B cell (primary cell): ENCODE measurements around the gene TFPT. TPM values are rescaled to one million over a fixed set of nuclear protein-coding genes. Genes with fewer than 3 reads are reported as not detected.

Source experiments
- ATAC-seq: fragments of 200-7000 bp; cut with Tn5 transposase; one replicate; pipeline ENCODE4 v1.10.0; 2021; ENCODE audit warnings: low read depth, mild to moderate bottlenecking, moderate number of reproducible peaks, moderate library complexity
- CTCF ChIA-PET: fragments of 350-600 bp; sonication (Branson Sonifier 250); formaldehyde crosslinking; loops from one replicate; lab custom pipeline; 2021; ENCODE audit warnings: antibody characterized with exemption, inconsistent platforms; lab: Charles Lee
- POLR2A ChIA-PET: fragments of 350-600 bp; sonication (Branson Sonifier 250); formaldehyde crosslinking; loops from one replicate; lab custom pipeline; 2021; ENCODE audit warnings: antibody characterized with exemption; lab: Charles Lee
- DNase-seq: peaks from one replicate; pipeline ENCODE4 v3.0.0; 2013
- H2AFZ ChIP-seq: 2 replicates; pipeline ENCODE4 v1.6.1; 2012; ENCODE audit warnings: mild to moderate bottlenecking, low read depth, low read length; ENCODE audit not compliant: insufficient read depth, poor library complexity, severe bottlenecking
- H3K27ac ChIP-seq, 2 donors: 1 replicate in 1 of 2; 2 replicates in 1 of 2; pipeline ENCODE4 v1.5.1; 2012 to 2013; ENCODE audit warnings: low read length in 2 of 2, mild to moderate bottlenecking in 2 of 2, moderate library complexity in 1 of 2
- H3K27me3 ChIP-seq, 4 experiments: fragments of 200-600 bp in 1 of 4; sonication (generic) in 1 of 4; replicated peaks in 1 of 4; 1 replicate in 2 of 4; 2 replicates in 2 of 4; pipeline versions ENCODE4 v1.6.1 to v1.7.0; 2013 to 2016; ENCODE audit warnings: low read length in 3 of 4, mild to moderate bottlenecking in 2 of 4, mixed read lengths in 1 of 4, moderate library complexity in 1 of 4; ENCODE audit not compliant: insufficient read depth in 4 of 4, control insufficient read depth in 3 of 4; ENCODE audit errors: control extremely low read depth in 1 of 4
- H3K36me3 ChIP-seq, 2 experiments: replicated peaks in 1 of 2; 1 replicate in 1 of 2; 2 replicates in 1 of 2; pipeline versions ENCODE4 v1.6.1 to v1.7.1; 2013; ENCODE audit warnings: low read length in 1 of 2; ENCODE audit not compliant: insufficient read depth in 2 of 2, control insufficient read depth in 1 of 2; ENCODE audit errors: control extremely low read depth in 1 of 2, extremely low read depth in 1 of 2
- H3K4me1 ChIP-seq, 2 donors: fragments of 200-600 bp in 1 of 2; sonication (generic) in 1 of 2; 1 replicate in 1 of 2; 2 replicates in 1 of 2; pipeline versions ENCODE4 v1.5.1 to v1.6.1; 2013 to 2017; ENCODE audit warnings: low read length in 2 of 2; ENCODE audit not compliant: control insufficient read depth in 2 of 2, insufficient read depth in 2 of 2
- H3K4me2 ChIP-seq: replicated peaks from 2 replicates; pipeline ENCODE3; 2012; ENCODE audit warnings: mild to moderate bottlenecking, low read depth, low read length; ENCODE audit not compliant: poor library complexity, severe bottlenecking
- H3K4me3 ChIP-seq, 5 experiments: fragments of 200-600 bp in 1 of 5; sonication (generic) in 1 of 5; 1 replicate in 3 of 5; 2 replicates in 2 of 5; pipeline versions ENCODE4 v1.5.1 to v1.7.0; 2011 to 2016; ENCODE audit warnings: low read length in 4 of 5, mild to moderate bottlenecking in 4 of 5, low read depth in 2 of 5, control low read depth in 1 of 5, moderate library complexity in 1 of 5; ENCODE audit not compliant: insufficient read depth in 1 of 5; ENCODE audit errors: control extremely low read depth in 1 of 5, extremely low read depth in 1 of 5
- H3K79me2 ChIP-seq: fragments of 200-600 bp; sonication (generic); one replicate; pipeline ENCODE4 v1.6.0; 2016; ENCODE audit warnings: low read length; ENCODE audit not compliant: control insufficient read depth, insufficient read depth
- H3K9ac ChIP-seq: fragments of 200-600 bp; sonication (generic); 2 replicates; pipeline ENCODE4 v1.6.1; 2017; ENCODE audit warnings: mild to moderate bottlenecking, low read length, moderate library complexity
- H3K9me3 ChIP-seq, 3 donors: one replicate each; pipeline versions ENCODE4 v1.6.1 to v1.7.1; 2013; ENCODE audit warnings: low read length in 2 of 3; ENCODE audit not compliant: control insufficient read depth in 2 of 3, insufficient read depth in 1 of 3; ENCODE audit errors: control extremely low read depth in 1 of 3
- H4K20me1 ChIP-seq: 2 replicates; pipeline ENCODE4 v1.6.0; 2012; ENCODE audit warnings: mild to moderate bottlenecking, low read length; ENCODE audit not compliant: insufficient read depth, control insufficient read depth, poor library complexity, severe bottlenecking
- H3K27ac Mint-ChIP-seq: one replicate; pipeline ENCODE4 v1.8.0; 2021; ENCODE audit warnings: mixed read lengths
- H3K27me3 Mint-ChIP-seq: one replicate; pipeline ENCODE4 v1.8.0; 2021; ENCODE audit warnings: mixed read lengths
- H3K4me1 Mint-ChIP-seq: one replicate; pipeline ENCODE4 v1.8.0; 2021; ENCODE audit warnings: mixed read lengths
- H3K4me3 Mint-ChIP-seq: one replicate; pipeline ENCODE4 v1.8.0; 2021; ENCODE audit warnings: mixed read lengths
- H3K9me3 Mint-ChIP-seq: one replicate; pipeline ENCODE4 v1.8.0; 2022; ENCODE audit warnings: mixed read lengths; ENCODE audit not compliant: insufficient read depth
- CTCF ChIP-seq: fragments of 200-600 bp; IDR thresholded peaks from one replicate; pipeline ENCODE4 v1.8.0; 2022; ENCODE audit warnings: antibody characterized with exemption, mild to moderate bottlenecking
- EZH2 ChIP-seq: IDR thresholded peaks from 2 replicates; pipeline ENCODE4 v1.6.1; 2012; ENCODE audit warnings: borderline replicate concordance, low read depth, mild to moderate bottlenecking, moderate library complexity, low read length; ENCODE audit not compliant: insufficient read depth, poor library complexity, severe bottlenecking
- WGBS: methylation state at CpG from one replicate; pipeline ENCODE4 v1.1.5; 2013; ENCODE audit warnings: missing lambda C conversion rate; ENCODE audit not compliant: insufficient coverage; 5-methylcytosine and 5-hydroxymethylcytosine counted together
- intact Hi-C: fragments of 100-400 bp; cut with micrococcal nuclease; formaldehyde crosslinking; loops from one replicate; pipeline ENCODE4 v1.10.0; 2022
- polyA plus RNA-seq: library from polyadenylated mRNA; depleted of rRNA; stranded (reverse); fragments of >200 nt; gene quantifications from 2 replicates; pipeline ENCODE4 v1.2.3, GENCODE V29; 2012
- total RNA-seq, 2 donors: library from RNA; stranded (reverse); fragments of 120-200 nt in 1 of 2; gene quantifications; 1 replicate in 1 of 2; 2 replicates in 1 of 2; pipeline versions ENCODE4 v1.2.3 to v1.2.4, GENCODE V29; 2013 to 2022

TFPT gene
- total and polyA plus RNA-seq, 2 donors (not counting 1 experiment from before 2014, with no cell fraction given), result 8.4 to 12.7 TPM

GRCh38 chr19:54152878-54153524 is 37.5 kb upstream of the TFPT start:
- Mint-ChIP-seq H3K4me1 (peaks cover 4% of the 10 kb centered on the region), H3K9me3 (no peaks in the 10 kb centered on the region), H3K27me3 (no peaks in the 10 kb centered on the region), H3K4me3 (no peak overlapping the region), H3K27ac (no peak overlapping the region)
- DNase-seq, result no peak
- H3K27ac ChIP-seq, result no peak overlapping the region
- no peak for ATAC-seq
- H3K9ac ChIP-seq, result no peak overlapping the region
- peaks cover 76% of the 10 kb centered on the region for H4K20me1 ChIP-seq
- peaks cover 2 to 80% of the 10 kb centered on the region in 2 experiments for H3K36me3 ChIP-seq
- no peaks in the 10 kb centered on the region for H3K9me3 ChIP-seq
- ChIA-PET POLR2A (interaction anchor here (0.6 kb wide), 1 partner anchor 275 kb away, joined by 4 read pairs; no protein-coding TSS in a partner anchor), CTCF (no interaction called here)
- no peak overlapping the region for H3K4me3 ChIP-seq
- H2AFZ ChIP-seq, result no peak overlapping the region
- H3K4me2 ChIP-seq, result no peak overlapping the region
- TF ChIP-seq EZH2 (no peak), CTCF (no peak)
- peaks cover 0 to 1% of the 10 kb centered on the region in 2 donors for H3K4me1 ChIP-seq
- 96% methylated on average over 16 of the region's 25 CpGs for WGBS
- peaks cover 9% of the 10 kb centered on the region for H3K79me2 ChIP-seq
- intact Hi-C loops, result no loop called here
- no peaks in the 10 kb centered on the region for H3K27me3 ChIP-seq

- H3K27me3 ChIP-seq, result no peaks in the 10 kb centered on the region
- H3K27ac Mint-ChIP-seq, result no peak overlapping the region
- H3K4me1 ChIP-seq, result no peaks in the 10 kb centered on the region
- intact Hi-C loops, result no loop called here
- no peaks in the 10 kb centered on the region for H3K9me3 Mint-ChIP-seq
- no peak overlapping the region for H3K9ac ChIP-seq
- H3K79me2 ChIP-seq, result peaks cover 4% of the 10 kb centered on the region
- H3K4me1 Mint-ChIP-seq, result peaks cover 4% of the 10 kb centered on the region
- no peak overlapping the region for H3K27ac ChIP-seq
- H3K27me3 Mint-ChIP-seq, result no peaks in the 10 kb centered on the region
- H4K20me1 ChIP-seq, result peaks cover 80% of the 10 kb centered on the region
- no peak overlapping the region for H3K4me3 Mint-ChIP-seq
- H3K9me3 ChIP-seq, result no peaks in the 10 kb centered on the region
- peaks cover 2 to 80% of the 10 kb centered on the region in 2 experiments for H3K36me3 ChIP-seq
- no peak for ATAC-seq
- POLR2A ChIA-PET, result no interaction called here
- TF ChIP-seq CTCF (no peak), EZH2 (no peak)
- no peak for DNase-seq
- no peak overlapping the region for H2AFZ ChIP-seq
- CTCF ChIA-PET, result no interaction called here
- 100% methylated on average over 12 of the region's 12 CpGs for WGBS
- no peak overlapping the region for H3K4me3 ChIP-seq
- no peak overlapping the region for H3K4me2 ChIP-seq
Measured at GRCh38 chr19:54152267-54152666, 36.8 kb upstream of the TFPT start.
